Measurements from ENCODE around the gene VEPH1.
"Not testable (repeated sequence)": the region's sequence is repeated elsewhere in the genome, so short reads cannot be mapped to it uniquely, and the experiment has no call there.

Gene VEPH1

DNA sequence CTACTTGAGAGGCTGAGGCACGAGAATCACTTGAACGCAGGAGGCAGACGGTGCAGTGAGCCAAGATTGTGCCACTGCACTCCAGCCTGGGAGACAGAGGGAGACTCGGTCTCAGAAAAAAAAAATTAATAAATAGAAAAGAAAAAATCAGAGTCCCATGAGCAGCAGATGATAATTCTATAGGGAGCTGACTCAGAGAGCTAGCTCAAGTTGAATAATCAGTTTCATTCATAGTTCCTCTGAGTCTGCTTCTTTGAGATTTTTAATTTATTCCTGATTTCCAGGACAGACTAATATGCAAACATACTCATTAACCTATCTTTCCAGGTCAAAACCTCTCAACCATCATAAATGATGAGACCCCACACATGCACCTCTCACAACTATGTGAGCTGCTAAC, 121.6 kb downstream of the VEPH1 start:
- DNase-seq = no peak

DNA sequence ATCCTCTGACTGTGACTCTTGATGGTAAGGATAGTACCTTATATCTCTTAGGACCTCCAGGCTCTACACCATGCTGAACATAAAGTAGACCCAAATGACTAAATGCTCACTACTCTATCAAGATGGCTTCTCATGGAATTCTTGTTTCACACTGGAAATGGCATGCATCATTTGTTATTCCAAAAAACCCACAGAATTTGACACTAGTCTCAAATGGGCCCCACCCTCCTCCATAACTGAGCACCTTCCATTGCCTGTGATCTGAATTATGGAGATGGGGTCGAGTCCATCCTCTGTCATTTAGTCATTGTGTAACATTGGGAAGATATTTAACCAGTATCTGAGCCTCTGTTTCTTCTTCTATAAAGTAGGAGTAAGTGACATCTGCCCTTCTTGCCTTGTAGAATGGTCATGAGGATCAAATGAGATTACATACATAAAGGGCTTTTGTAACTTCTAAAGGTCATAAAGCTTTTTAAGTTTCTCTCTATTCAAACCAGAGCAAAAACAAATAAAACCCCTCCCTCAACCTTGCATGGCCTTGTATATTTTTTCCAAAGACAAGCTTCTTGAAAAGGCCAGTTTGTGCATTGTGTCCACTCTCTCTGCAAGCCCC, 123.6 kb downstream of the VEPH1 start:
- no peak for DNase-seq

DNA sequence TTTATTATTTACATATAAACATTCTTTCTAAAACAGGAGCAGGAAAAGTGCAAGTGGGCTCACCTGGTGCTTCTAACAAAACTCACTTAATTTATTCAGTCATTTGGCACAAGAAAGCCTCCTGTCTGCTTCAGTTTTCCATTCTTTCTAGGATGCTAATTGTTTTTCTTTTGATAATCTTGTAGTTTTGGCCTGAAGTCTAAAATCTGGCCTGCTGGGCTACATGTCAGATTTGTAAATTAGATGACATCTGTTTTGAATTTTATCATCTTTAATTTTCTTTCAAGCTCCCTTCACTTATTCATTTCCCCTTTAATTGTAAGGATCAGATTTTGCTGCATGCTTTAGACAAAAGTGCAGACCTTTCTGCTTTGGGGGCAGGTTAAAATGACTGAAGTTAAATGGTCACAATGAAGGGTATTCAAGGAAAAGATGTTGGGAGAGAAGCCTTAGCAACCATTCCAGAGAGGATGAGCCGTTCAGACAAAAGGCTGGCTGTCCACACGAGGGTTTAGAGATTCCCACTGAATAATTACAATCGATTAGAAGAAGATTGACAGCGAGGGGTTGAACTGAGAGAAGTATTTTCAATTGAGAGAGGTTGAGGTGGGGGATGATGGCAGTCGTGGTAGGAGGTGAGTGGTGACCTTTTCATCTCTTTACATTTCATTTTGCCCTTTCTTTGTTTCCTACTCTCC, 126.5 kb downstream of the VEPH1 start:
- no peak for DNase-seq

GRCh38 chr3:157375342-157375986, 127.8 kb downstream of the VEPH1 start:
- DNase-seq = no peak

DNA sequence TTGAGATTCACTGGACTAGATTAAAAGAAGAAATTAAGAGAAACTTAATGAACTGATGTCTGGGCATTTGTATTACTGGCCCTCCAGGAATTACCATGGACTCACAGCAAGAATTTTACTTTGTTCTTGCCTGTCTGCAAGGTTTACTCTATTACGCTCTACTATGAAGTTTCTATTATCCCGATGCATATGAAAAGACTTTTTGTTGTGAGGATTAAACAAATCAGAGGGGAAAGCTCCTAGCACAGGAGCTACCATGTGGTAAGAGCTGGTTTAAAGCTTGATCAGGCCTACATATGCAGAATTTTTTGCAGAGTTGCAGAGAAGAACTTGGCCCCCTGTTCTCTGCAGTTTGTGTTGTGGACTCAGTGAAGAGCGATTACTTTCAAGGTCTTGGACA, 128.3 kb downstream of the VEPH1 start:
- no peak for DNase-seq

- DNase-seq = no peak
These were observed 129.4 kb downstream of the VEPH1 start for GRCh38 chr3:157373783-157374182.

- no peak for DNase-seq
These were observed 132.3 kb downstream of the VEPH1 start for GRCh38 chr3:157370867-157371266.

DNA sequence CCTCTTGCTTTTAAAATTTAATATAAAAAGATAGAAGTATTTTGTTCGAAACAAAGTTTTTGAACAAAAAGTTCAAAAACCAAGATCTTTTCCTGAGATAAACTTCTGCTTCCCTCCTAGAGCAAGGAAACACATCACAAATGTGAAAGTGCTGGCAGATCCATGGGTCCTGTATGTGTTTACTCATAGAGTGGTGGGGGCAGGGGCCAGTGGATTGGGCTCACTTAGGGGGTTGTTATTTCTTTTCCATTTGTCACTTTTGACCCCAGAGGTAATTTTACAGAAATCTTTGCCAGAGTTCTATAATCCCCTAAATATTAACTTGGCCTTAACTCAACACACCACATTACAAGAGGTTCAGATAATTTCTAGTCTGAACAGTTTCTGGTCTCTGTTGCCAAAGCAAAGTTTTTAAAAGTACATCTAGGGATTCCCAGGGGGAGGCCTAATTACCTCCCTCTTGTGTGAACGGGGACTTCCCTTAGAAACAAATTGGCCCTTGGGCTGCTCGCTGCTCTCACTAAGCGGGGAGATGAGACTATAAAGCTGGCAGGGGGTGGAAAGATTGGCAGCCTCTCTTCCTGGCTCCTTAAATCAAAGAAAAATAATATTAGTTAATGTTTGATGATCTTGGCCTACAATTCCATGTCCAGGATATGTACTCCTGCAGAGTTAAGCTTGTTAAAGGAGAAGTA, 133.3 kb downstream of the VEPH1 start:
- DNase-seq = no peak

GRCh38 chr3:157368171-157368570, 135.0 kb downstream of the VEPH1 start:
- DNase-seq = no peak

- DNase-seq = no peak
These were observed 139.8 kb downstream of the VEPH1 start for GRCh38 chr3:157363393-157363792.

DNA sequence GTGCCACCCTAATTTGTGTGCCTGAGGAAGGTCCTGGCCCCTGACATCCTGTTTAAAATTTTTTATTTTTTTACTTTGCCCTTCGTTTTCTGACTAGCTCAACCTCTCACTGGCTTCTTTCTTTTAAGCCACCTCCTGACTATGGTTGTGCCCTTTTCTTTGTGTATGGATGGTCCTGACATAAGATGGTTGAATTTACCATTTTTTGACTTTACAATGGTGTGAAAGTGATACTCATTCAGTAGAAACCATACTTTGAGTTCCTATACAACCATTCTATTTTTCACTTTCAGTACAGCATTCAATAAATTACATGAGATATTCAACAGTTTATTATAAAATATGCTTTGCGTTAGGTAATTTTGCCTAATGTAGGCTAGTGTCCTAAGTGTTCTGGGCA, 140.9 kb downstream of the VEPH1 start:
- DNase-seq = no peak

DNA sequence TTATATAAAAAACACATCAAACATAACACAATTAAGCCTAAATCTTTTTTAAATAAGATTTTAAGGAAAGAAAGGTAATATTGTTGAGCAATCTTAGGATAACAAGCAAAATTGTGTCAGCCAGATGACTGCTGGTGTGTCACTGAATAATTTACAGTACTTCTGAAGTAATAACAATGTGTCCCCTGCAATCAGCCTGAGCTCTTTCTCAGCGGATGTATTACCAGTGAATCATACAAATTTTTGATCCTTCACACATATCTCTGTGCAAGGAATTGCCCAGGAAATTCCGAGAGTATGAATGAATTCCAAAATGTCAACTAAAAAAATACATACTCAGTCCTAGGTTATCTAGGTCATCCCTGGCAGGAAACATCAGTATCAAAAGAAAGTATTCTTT, 143.2 kb downstream of the VEPH1 start:
- no peak for DNase-seq

- DNase-seq = no peak
These were observed 146.7 kb downstream of the VEPH1 start for GRCh38 chr3:157356541-157356940.

GRCh38 chr3:157355276-157355675, 147.9 kb downstream of the VEPH1 start:
- no peak for DNase-seq

DNA sequence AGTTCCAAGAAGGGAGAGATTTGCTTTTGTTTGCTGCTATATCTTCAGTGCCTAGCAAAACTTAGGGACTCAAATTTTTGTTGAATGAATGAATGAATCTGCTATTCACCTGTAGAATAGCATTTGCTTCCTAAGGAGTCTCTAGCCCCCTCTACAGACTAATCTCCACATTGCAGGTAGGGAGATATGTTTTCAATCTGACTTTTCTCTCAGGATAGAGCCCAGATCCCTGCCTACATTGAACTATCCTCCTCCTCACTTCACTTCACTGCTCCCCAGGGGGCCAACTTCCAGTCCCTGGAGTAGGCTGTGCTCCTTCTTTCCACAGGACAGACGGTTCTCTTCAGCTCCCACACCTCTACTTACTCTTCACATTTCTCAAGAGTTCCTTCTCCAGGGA, 148.5 kb downstream of the VEPH1 start:
- no peak for DNase-seq

DNA sequence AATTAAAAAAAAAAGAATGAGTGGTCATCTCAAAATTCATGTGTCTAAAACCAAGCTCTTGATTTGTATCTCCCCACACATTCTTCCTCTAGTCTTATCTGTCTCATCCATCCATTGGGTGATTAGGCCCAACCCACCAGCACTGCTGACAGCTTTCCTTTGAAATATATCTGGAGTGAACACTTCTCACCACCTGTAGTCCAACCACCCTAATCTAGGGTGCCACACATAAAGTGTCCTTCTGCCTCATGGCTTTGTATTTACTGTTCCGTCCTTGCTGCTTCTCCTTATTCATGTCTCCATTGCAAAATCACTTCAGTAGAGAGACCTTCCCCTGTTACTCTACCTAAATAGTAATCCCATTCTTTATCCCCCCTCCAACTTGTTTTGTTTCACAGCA, 149.0 kb downstream of the VEPH1 start:
- DNase-seq = no peak

- no peak for DNase-seq
These were observed 149.6 kb downstream of the VEPH1 start for GRCh38 chr3:157353652-157354051.

DNA sequence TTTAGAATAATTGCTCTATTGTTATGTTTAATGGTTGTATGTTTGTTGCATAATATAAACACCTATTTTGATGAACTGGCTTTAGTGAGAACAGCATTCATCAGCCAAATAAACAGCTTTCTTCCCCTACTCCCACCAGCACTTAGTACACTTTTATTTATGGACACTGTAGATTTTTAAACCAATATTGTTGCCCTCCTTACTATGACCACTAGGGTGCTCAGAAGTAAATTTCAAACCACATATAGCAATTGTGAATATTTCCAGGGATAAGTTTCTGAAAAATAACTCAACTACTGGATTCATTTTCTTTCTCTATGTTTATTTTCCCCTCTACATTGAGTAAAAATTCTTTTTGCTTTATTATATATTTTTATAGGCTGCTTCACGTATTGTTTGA, 151.2 kb downstream of the VEPH1 start:
- DNase-seq = no peak

DNA sequence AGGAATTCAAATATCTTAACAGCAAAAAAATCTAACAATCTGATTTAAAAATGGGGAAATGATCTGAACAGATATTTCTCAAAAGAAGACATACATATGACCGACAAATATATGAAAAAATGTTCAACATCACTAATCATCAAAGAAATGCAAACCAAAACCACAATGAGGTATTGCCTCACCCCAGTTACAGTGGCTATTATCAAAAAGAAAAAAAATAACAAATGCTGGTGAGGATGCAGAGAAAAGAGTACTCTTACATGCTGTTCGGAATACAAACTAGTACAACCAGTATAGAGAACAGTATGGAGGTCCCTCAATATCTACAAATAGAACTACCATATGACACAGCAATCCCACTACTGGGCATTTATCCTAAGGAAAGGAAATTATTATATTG, 152.6 kb downstream of the VEPH1 start:
- not testable (repeated sequence) for DNase-seq

- not testable (repeated sequence) for DNase-seq
These were observed 154.7 kb downstream of the VEPH1 start for GRCh38 chr3:157348304-157349075.

DNA sequence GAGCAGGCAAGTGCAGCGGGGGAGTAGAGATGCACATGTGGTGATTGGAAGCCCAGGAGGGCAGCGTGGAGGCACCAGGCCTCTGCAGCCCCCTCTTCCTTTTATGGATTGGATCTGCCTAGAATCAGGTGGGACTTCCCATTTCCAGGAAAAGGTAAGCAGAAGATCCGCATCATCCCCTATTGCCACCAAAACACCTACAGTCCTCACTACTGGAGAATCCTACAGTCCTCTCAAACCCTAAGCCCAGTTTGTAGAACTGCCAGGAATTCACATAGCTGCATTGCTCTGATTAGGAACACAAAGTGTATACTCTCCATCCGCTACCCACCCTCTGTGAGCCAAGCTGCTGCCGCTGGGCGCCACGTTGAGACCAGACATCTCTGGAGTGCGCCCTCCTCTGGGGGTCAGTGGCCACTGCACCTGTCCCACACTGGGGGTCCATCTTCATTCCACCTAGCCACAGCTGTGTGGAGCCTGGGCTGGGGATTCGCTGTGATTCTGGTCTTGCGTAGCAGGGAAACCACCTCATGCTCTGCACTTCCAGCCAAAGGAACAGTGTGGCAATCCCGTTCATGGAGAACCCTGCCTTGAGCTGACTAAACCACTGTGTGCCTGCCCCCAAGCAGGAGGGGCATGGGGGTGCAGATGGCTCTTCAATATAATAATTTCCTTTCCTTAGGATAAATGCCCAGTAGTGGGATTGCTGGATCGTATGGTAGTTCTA, 155.5 kb downstream of the VEPH1 start:
- DNase-seq = no peak
